ENCODE results near the gene CENPI. TPM values are rescaled to one million over a fixed set of nuclear protein-coding genes. Genes with fewer than 3 reads are reported as not detected.

Gene CENPI
- total and polyA plus RNA-seq, 10 of the 15 experiments (the other 5 are each of a cell fraction or from before 2014, with no cell fraction given) = 6.9 to 25.8 (median 17.5) TPM

GRCh38 chrX:101051153-101051548 is 46.9 kb upstream of the CENPI start:
- DNase-seq (ENCODE audit: low read depth, low spot score) (no peak), ATAC-seq (peak; percentile 8), FAIRE-seq (no peak)
- Histone ChIP-seq H3K9me3 (replicated peaks; ENCODE audit: control insufficient read depth, insufficient read depth, low read length) (no peaks in the 10 kb centered on the region; the same call in 2 of the 3 replicates), H3K4me3 (peak overlapping the region; percentile 54; the same call in 1 of the 2 replicates), H2AFZ (ENCODE audit: control insufficient read depth, low read depth, low read length) (peak overlapping the region; percentile 89), H3K4me2 (ENCODE audit: control insufficient read depth, insufficient read depth) (peak overlapping the region; percentile 75), H3K27ac (ENCODE audit: control insufficient read depth, insufficient read depth) (peak overlapping the region; percentile 92), H3K79me2 (ENCODE audit: control insufficient read depth, insufficient read depth, low read length) (peaks cover 5% of the 10 kb centered on the region), H4K20me1 (ENCODE audit: control insufficient read depth, insufficient read depth) (no peaks in the 10 kb centered on the region), H3K36me3 (ENCODE audit: control insufficient read depth in 2 of 2, insufficient read depth in 2 of 2, low read length in 1 of 2) (no peaks in the 10 kb centered on the region), H3K27me3 (replicated peaks in 1 of 2; ENCODE audit: control insufficient read depth in 2 of 2, insufficient read depth in 2 of 2, low read length in 1 of 2) (no peaks in the 10 kb centered on the region), H3K4me1 (ENCODE audit: control insufficient read depth, insufficient read depth, low read length) (no peaks in the 10 kb centered on the region), H3K9ac (ENCODE audit: control insufficient read depth, insufficient read depth, low read length) (peak overlapping the region; percentile 82)
- WGBS (ENCODE audit: insufficient coverage, insufficient replicate concordance, low lambda C conversion rate, missing lambda C conversion rate) = 48% methylated on average over 5 of the region's 5 CpGs
- intact Hi-C loops (cut with micrococcal nuclease; ENCODE audit: unreplicated experiment) (no loop called here), in situ Hi-C loops (cut with MboI) (no loop called here)
- SMC1A ChIA-PET (ENCODE audit: uncharacterized antibody, unreplicated experiment) = no interaction called here
- BruUV-seq (replicated peaks) = no TSS peak
- TF ChIP-seq SIN3A (IDR thresholded peaks at IDR 0.05; ENCODE audit: low read depth, low read length) (peak; percentile 52; the same call in 1 of the 2 replicates), NFYA (IDR thresholded peaks at IDR 0.05; ENCODE audit: borderline replicate concordance, low read depth, low read length) (no peak), TARDBP (IDR thresholded peaks at IDR 0.05; ENCODE audit: borderline replicate concordance) (no peak)
- TF ChIP-seq, protein P1, sequence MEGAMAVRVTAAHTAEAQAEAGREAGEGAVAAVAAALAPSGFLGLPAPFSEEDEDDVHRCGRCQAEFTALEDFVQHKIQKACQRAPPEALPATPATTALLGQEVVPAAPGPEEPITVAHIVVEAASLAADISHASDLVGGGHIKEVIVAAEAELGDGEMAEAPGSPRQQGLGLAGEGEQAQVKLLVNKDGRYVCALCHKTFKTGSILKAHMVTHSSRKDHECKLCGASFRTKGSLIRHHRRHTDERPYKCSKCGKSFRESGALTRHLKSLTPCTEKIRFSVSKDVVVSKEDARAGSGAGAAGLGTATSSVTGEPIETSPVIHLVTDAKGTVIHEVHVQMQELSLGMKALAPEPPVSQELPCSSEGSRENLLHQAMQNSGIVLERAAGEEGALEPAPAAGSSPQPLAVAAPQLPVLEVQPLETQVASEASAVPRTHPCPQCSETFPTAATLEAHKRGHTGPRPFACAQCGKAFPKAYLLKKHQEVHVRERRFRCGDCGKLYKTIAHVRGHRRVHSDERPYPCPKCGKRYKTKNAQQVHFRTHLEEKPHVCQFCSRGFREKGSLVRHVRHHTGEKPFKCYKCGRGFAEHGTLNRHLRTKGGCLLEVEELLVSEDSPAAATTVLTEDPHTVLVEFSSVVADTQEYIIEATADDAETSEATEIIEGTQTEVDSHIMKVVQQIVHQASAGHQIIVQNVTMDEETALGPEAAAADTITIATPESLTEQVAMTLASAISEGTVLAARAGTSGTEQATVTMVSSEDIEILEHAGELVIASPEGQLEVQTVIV (IDR thresholded peaks at IDR 0.05; ENCODE audit: borderline replicate concordance, partially characterized antibody) = no peak
- CTCF ChIA-PET = no interaction called here
- RAD21 ChIA-PET (ENCODE audit: unreplicated experiment) = interaction anchor here (0.7 kb wide), 1 partner anchor 84 kb away, joined by 3 read pairs; no protein-coding TSS in a partner anchor
- POLR2A ChIA-PET = no interaction called here

Measured in GM12878 (cell line).